Endothelial cell of umbilical vein (primary cell): ENCODE results near the gene SLC10A7. TPM values are rescaled to one million over a fixed set of nuclear protein-coding genes. Genes with fewer than 3 reads are reported as not detected.

Experiments
- BruUV-seq: library from RNA; stranded (reverse); fragments of 400-500 nt; replicated peaks from 2 replicates; lab custom pipeline; 2021; lab: Mats Ljungman, UMichigan
- CTCF ChIA-PET: fragments of 300-600, 350-600 bp; sonication (Branson Sonifier 250); formaldehyde crosslinking; loops from one replicate; lab custom pipeline; 2021; ENCODE audit warnings: antibody characterized with exemption, inconsistent platforms; lab: Charles Lee
- POLR2A ChIA-PET: fragments of 300-600, 350-600 bp; sonication (Branson Sonifier 250); formaldehyde crosslinking; loops from one replicate; lab custom pipeline; 2021; ENCODE audit warnings: antibody characterized with exemption, inconsistent platforms; lab: Charles Lee
- DNase-seq: peaks from one replicate; pipeline ENCODE4 v3.0.0-alpha.2; 2011; ENCODE audit warnings: low read depth, low spot score
- FAIRE-seq: peaks from 2 replicates; lab custom pipeline; 2011; peaks lifted over from hg19 to GRCh38; lab: Jason Lieb, UNC
- H2AFZ ChIP-seq: 2 replicates; pipeline ENCODE4 v1.6.0; 2012; ENCODE audit warnings: low read depth, low read length, control low read depth, inconsistent platforms
- H3K27ac ChIP-seq: 2 replicates; pipeline ENCODE4 v1.5.1; 2011; ENCODE audit warnings: low read depth, mild to moderate bottlenecking, control low read depth, low read length, moderate library complexity; ENCODE audit not compliant: insufficient read depth
- H3K27me3 ChIP-seq, 2 experiments: 2 replicates each; pipeline versions ENCODE4 v1.6.0 to v1.6.1; 2011; ENCODE audit warnings: low read length in 2 of 2, mixed read lengths in 1 of 2; ENCODE audit not compliant: control insufficient read depth in 2 of 2, insufficient read depth in 2 of 2
- H3K36me3 ChIP-seq, 2 experiments: 2 replicates in 1 of 2; 3 replicates in 1 of 2; pipeline ENCODE4 v1.5.1; 2011; ENCODE audit warnings: low read length in 2 of 2, mild to moderate bottlenecking in 1 of 2, moderate library complexity in 1 of 2; ENCODE audit not compliant: control insufficient read depth in 2 of 2, insufficient read depth in 2 of 2; ENCODE audit errors: extremely low read depth in 1 of 2
- H3K4me1 ChIP-seq: 3 replicates; pipeline ENCODE4 v1.5.1; 2011; ENCODE audit warnings: mild to moderate bottlenecking, low read length; ENCODE audit not compliant: control insufficient read depth, insufficient read depth; ENCODE audit errors: extremely low read depth
- H3K4me2 ChIP-seq: 2 replicates; pipeline ENCODE4 v1.6.1; 2011; ENCODE audit warnings: low read length, control low read depth, mixed read lengths; ENCODE audit not compliant: insufficient read depth
- H3K4me3 ChIP-seq, 3 experiments: fragments of 200-600 bp in 1 of 3; sonication (generic), shearing (Covaris generic) in 1 of 3; replicated peaks in 1 of 3; 2 replicates each; pipeline ENCODE4 v1.5.1; 2011 to 2016; ENCODE audit warnings: control low read depth in 3 of 3, low read length in 3 of 3, mild to moderate bottlenecking in 2 of 3, inconsistent platforms in 1 of 3, low read depth in 1 of 3, moderate library complexity in 1 of 3; ENCODE audit not compliant: insufficient read depth in 1 of 3
- H3K79me2 ChIP-seq: 2 replicates; pipeline ENCODE4 v1.6.0; 2012; ENCODE audit warnings: low read length, inconsistent platforms; ENCODE audit not compliant: control insufficient read depth, insufficient read depth
- H3K9ac ChIP-seq: replicated peaks from 2 replicates; pipeline ENCODE3; 2011; ENCODE audit warnings: low read length, control low read depth; ENCODE audit not compliant: insufficient read depth; ENCODE audit errors: extremely low read depth
- H3K9me1 ChIP-seq: replicated peaks from 3 replicates; pipeline ENCODE4 v1.6.0; 2011; ENCODE audit warnings: mild to moderate bottlenecking, low read length; ENCODE audit not compliant: control insufficient read depth, insufficient read depth; ENCODE audit errors: extremely low read depth
- H3K9me3 ChIP-seq: replicated peaks from 2 replicates; pipeline ENCODE4 v1.5.1; 2012; ENCODE audit warnings: low read length, inconsistent platforms; ENCODE audit not compliant: control insufficient read depth, insufficient read depth
- H4K20me1 ChIP-seq: replicated peaks from 2 replicates; pipeline ENCODE3; 2011; ENCODE audit warnings: mild to moderate bottlenecking, low read length; ENCODE audit not compliant: control insufficient read depth, insufficient read depth; ENCODE audit errors: extremely low read depth
- EZH2 ChIP-seq: IDR thresholded peaks from 2 replicates; pipeline ENCODE4 v1.6.1; 2012; ENCODE audit warnings: borderline replicate concordance, low read depth, mild to moderate bottlenecking, moderate library complexity, low read length, inconsistent platforms; ENCODE audit not compliant: severe bottlenecking
- FOS ChIP-seq: IDR thresholded peaks from 2 replicates; pipeline ENCODE4 v1.6.1; 2011; ENCODE audit warnings: mild to moderate bottlenecking, low read length, moderate library complexity, borderline replicate concordance; ENCODE audit not compliant: insufficient read depth
- GATA2 ChIP-seq: IDR thresholded peaks from 2 replicates; pipeline ENCODE4 v1.7.0; 2011; ENCODE audit warnings: low read depth, mild to moderate bottlenecking, moderate library complexity, mixed read lengths, low read length; ENCODE audit not compliant: insufficient read length, insufficient read depth
- JUN ChIP-seq: IDR thresholded peaks from 2 replicates; pipeline ENCODE4 v1.6.1; 2011; ENCODE audit warnings: borderline replicate concordance, low read depth; ENCODE audit not compliant: insufficient read length, insufficient read depth
- MAX ChIP-seq: IDR thresholded peaks from 2 replicates; pipeline ENCODE4 v1.6.1; 2011; ENCODE audit not compliant: insufficient read depth, insufficient read length
- MYC ChIP-seq: IDR thresholded peaks from one replicate; pipeline ENCODE4 v1.6.1; 2011; ENCODE audit warnings: mild to moderate bottlenecking, low read depth, low read length
- POLR2A ChIP-seq: IDR thresholded peaks from 2 replicates; pipeline ENCODE4 v1.6.1; 2012; ENCODE audit warnings: low read depth, mild to moderate bottlenecking, control low read depth, low read length
- POLR2AphosphoS5 ChIP-seq: IDR thresholded peaks from 2 replicates; pipeline ENCODE4 v1.6.1; 2012; ENCODE audit warnings: low read depth, mild to moderate bottlenecking, control low read depth, low read length, moderate library complexity; ENCODE audit not compliant: insufficient read depth
- dilution Hi-C: fragments of 300-500 bp; cut with MboI; formaldehyde crosslinking; loops from one replicate; pipeline ENCODE4 v1.15.0; 2019; ENCODE audit warnings: low sequenced_read_pairs; ENCODE audit not compliant: extremely low pct_ligation_motif_present
- intact Hi-C: fragments of 100-400 bp; cut with micrococcal nuclease; formaldehyde crosslinking; loops from one replicate; pipeline ENCODE4 v1.10.0; 2022
- polyA plus RNA-seq, 4 experiments: library from polyadenylated mRNA; depleted of rRNA in 3 of 4; stranded (reverse) in 3 of 4; unstranded in 1 of 4; fragments of >200 nt; gene quantifications; 2 replicates each; pipeline versions ENCODE4 v1.2.1 to v1.2.3, GENCODE V29; 2011 to 2012; ENCODE audit warnings: missing spikeins in 1 of 4
- total RNA-seq: library from RNA; stranded (reverse); gene quantifications from 2 replicates; pipeline ENCODE4 v1.2.3, GENCODE V29; 2021
- TF ChIP-seq, protein P1 (sequence below), 2 donors: IDR thresholded peaks; 1 replicate in 1 of 2; 2 replicates in 1 of 2; pipeline ENCODE4 v1.5.1; 2011; ENCODE audit warnings: low read length in 2 of 2, mild to moderate bottlenecking in 2 of 2, moderate library complexity in 2 of 2, control low read depth in 1 of 2, inconsistent platforms in 1 of 2, low read depth in 1 of 2; ENCODE audit not compliant: insufficient read depth in 1 of 2; ENCODE audit errors: extremely low read depth in 1 of 2

The SLC10A7 gene
- total and polyA plus RNA-seq, 2 donors (not counting 3 experiments of a cell fraction or from before 2014, with no cell fraction given): 13.6 to 20.4 TPM

- H3K4me2 ChIP-seq: no peak overlapping the region
- no peaks in the 10 kb centered on the region for H3K9me3 ChIP-seq
- no peaks in the 10 kb centered on the region for H3K27me3 ChIP-seq
- DNase-seq (no peak), FAIRE-seq (no peak)
- no peaks in the 10 kb centered on the region for H3K79me2 ChIP-seq
- no TSS peak for BruUV-seq
- H3K4me3 ChIP-seq: no peak overlapping the region
- H3K9me1 ChIP-seq: no peaks in the 10 kb centered on the region
- H3K36me3 ChIP-seq: no peaks in the 10 kb centered on the region
- H3K9ac ChIP-seq: no peak overlapping the region
- no peaks in the 10 kb centered on the region for H4K20me1 ChIP-seq
- no peak overlapping the region for H2AFZ ChIP-seq
- no peak for TF ChIP-seq MYC
- no peak for TF ChIP-seq POLR2AphosphoS5
- TF ChIP-seq MAX: no peak
- no peak for TF ChIP-seq EZH2
- no peak for TF ChIP-seq POLR2A
- no peak for TF ChIP-seq JUN
- TF ChIP-seq, protein P1, sequence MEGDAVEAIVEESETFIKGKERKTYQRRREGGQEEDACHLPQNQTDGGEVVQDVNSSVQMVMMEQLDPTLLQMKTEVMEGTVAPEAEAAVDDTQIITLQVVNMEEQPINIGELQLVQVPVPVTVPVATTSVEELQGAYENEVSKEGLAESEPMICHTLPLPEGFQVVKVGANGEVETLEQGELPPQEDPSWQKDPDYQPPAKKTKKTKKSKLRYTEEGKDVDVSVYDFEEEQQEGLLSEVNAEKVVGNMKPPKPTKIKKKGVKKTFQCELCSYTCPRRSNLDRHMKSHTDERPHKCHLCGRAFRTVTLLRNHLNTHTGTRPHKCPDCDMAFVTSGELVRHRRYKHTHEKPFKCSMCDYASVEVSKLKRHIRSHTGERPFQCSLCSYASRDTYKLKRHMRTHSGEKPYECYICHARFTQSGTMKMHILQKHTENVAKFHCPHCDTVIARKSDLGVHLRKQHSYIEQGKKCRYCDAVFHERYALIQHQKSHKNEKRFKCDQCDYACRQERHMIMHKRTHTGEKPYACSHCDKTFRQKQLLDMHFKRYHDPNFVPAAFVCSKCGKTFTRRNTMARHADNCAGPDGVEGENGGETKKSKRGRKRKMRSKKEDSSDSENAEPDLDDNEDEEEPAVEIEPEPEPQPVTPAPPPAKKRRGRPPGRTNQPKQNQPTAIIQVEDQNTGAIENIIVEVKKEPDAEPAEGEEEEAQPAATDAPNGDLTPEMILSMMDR (IDR thresholded peaks at IDR 0.05; ENCODE audit: extremely low read depth in 1 of 2, insufficient read depth in 1 of 2, low read depth in 1 of 2, low read length in 2 of 2): no peak
- TF ChIP-seq GATA2: no peak
- no peak for TF ChIP-seq FOS
- intact Hi-C loops: no loop called here
- ChIA-PET CTCF (no interaction called here), POLR2A (no interaction called here)
- dilution Hi-C loops: no loop called here
- H3K4me1 ChIP-seq: peaks cover under 1% of the 10 kb centered on the region
- no peak overlapping the region for H3K27ac ChIP-seq
Measured at GRCh38 chr4:146401274-146401673, 120.5 kb downstream of the SLC10A7 start.
